CD4-positive, alpha-beta T cell (primary cell): ENCODE measurements around the gene SLC20A1. TPM values are rescaled to one million over a fixed set of nuclear protein-coding genes. Genes with fewer than 3 reads are reported as not detected.

Source experiments
- ATAC-seq: fragments of 200-7000 bp; cut with Tn5 transposase; one replicate; pipeline ENCODE4 v1.10.0; 2022; ENCODE audit warnings: mild to moderate bottlenecking; ENCODE audit not compliant: poor library complexity
- CTCF ChIA-PET: fragments of 350-600 bp; sonication (Branson Sonifier 250); formaldehyde crosslinking; loops from one replicate; lab custom pipeline; 2021; ENCODE audit warnings: antibody characterized with exemption, inconsistent platforms; lab: Charles Lee
- POLR2A ChIA-PET: fragments of 350-600 bp; sonication (Branson Sonifier 250); formaldehyde crosslinking; loops from one replicate; lab custom pipeline; 2021; ENCODE audit warnings: antibody characterized with exemption, inconsistent platforms; lab: Charles Lee
- DNase-seq, 14 experiments: peaks; one replicate each; pipeline ENCODE4 v3.0.0-alpha.2; 2013 to 2020; ENCODE audit warnings: mixed read lengths in 2 of 14
- H3K27ac ChIP-seq, 2 donors: one replicate each; pipeline versions ENCODE4 v1.5.1 to v1.7.0; 2013; ENCODE audit warnings: low read length in 2 of 2, low read depth in 1 of 2, mild to moderate bottlenecking in 1 of 2
- H3K27me3 ChIP-seq, 2 experiments: 1 replicate in 1 of 2; 2 replicates in 1 of 2; pipeline versions ENCODE4 v1.6.1 to v1.7.0; 2013; ENCODE audit warnings: low read length in 2 of 2, control low read depth in 1 of 2, mild to moderate bottlenecking in 1 of 2, moderate library complexity in 1 of 2; ENCODE audit not compliant: insufficient read depth in 2 of 2, control insufficient read depth in 1 of 2
- H3K36me3 ChIP-seq: one replicate; pipeline ENCODE4 v1.6.1; 2013; ENCODE audit warnings: low read length, control low read depth; ENCODE audit not compliant: insufficient read depth
- H3K4me1 ChIP-seq: one replicate; pipeline ENCODE4 v1.6.1; 2013; ENCODE audit warnings: low read length, control low read depth; ENCODE audit not compliant: insufficient read depth
- H3K4me3 ChIP-seq: one replicate; pipeline ENCODE4 v1.5.1; 2013; ENCODE audit warnings: mild to moderate bottlenecking, low read length, moderate library complexity
- H3K9me3 ChIP-seq, 2 experiments: 1 replicate in 1 of 2; 2 replicates in 1 of 2; pipeline versions ENCODE4 v1.6.1 to v1.7.0; 2013; ENCODE audit warnings: low read length in 2 of 2, mild to moderate bottlenecking in 2 of 2, control low read depth in 1 of 2, moderate library complexity in 1 of 2; ENCODE audit not compliant: control insufficient read depth in 1 of 2, insufficient read depth in 1 of 2
- H3K27ac Mint-ChIP-seq: one replicate; pipeline ENCODE4 v1.8.0; 2020; ENCODE audit warnings: mixed read lengths
- H3K27me3 Mint-ChIP-seq: one replicate; pipeline ENCODE4 v1.8.0; 2021; ENCODE audit warnings: mixed read lengths
- H3K36me3 Mint-ChIP-seq: one replicate; pipeline ENCODE4 v1.8.0; 2021; ENCODE audit warnings: low read depth, mixed read lengths
- H3K4me1 Mint-ChIP-seq: one replicate; pipeline ENCODE4 v1.8.0; 2021; ENCODE audit warnings: low read depth, mixed read lengths
- H3K4me3 Mint-ChIP-seq: one replicate; pipeline ENCODE4 v1.8.0; 2020; ENCODE audit warnings: mild to moderate bottlenecking, mixed read lengths
- H3K9me3 Mint-ChIP-seq: one replicate; pipeline ENCODE4 v1.8.0; 2020; ENCODE audit warnings: mixed read lengths
- intact Hi-C, 2 experiments: fragments of 100-400 bp; cut with DNase I in 1 of 2; cut with micrococcal nuclease in 1 of 2; formaldehyde crosslinking; loops; one replicate each; pipeline versions ENCODE4 v1.15.1 to v1.9.0; 2023 to 2025; cut with DNase I, micrococcal nuclease
- total RNA-seq, 174 experiments: library from RNA in 2 of 174; stranded (reverse) in 2 of 174; gene quantifications; one replicate each; pipeline ENCODE4 v1.2.3 and lab custom pipeline; 2021 to 2026
- TF ChIP-seq, protein P1 (sequence below): fragments of 200-600 bp; IDR thresholded peaks from one replicate; pipeline ENCODE4 v1.8.0; 2022; ENCODE audit warnings: antibody characterized with exemption, mild to moderate bottlenecking

SLC20A1 gene
- total RNA-seq, 2 experiments from 2014 or later: 130 to 139 TPM

DNA sequence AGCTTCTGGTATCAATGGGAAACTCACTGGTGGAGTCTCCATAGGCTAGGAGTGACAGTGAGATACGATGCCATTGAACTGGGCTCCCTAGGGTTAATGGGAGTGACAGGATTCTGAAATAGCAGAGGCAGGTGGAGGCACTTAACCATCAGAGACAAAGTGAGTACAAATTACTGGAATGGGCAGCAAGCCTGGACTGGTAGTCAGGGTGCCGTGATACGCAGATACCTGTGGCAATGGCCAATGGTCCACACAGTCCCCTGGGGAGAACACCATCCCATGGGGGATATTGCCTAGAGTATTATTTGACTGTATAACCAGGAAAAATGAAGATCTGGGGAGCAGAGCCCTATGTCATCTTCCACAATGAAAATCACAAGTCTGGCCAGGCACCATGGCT, 44.0 kb upstream of the SLC20A1 start:
- Mint-ChIP-seq H3K4me3 (no peak overlapping the region), H3K4me1 (peaks cover 5% of the 10 kb centered on the region), H3K27ac (no peak overlapping the region), H3K9me3 (no peaks in the 10 kb centered on the region), H3K36me3 (no peaks in the 10 kb centered on the region), H3K27me3 (no peaks in the 10 kb centered on the region)
- H3K27me3 ChIP-seq: no peaks in the 10 kb centered on the region
- H3K4me1 ChIP-seq: peaks cover 4% of the 10 kb centered on the region
- H3K36me3 ChIP-seq: no peaks in the 10 kb centered on the region
- DNase-seq (no peak), ATAC-seq (no peak)
- no peak overlapping the region for H3K4me3 ChIP-seq
- CTCF ChIA-PET: interaction anchor here (0.6 to 5.7 kb wide), 2 partner anchors 56 to 125 kb away, joined by 3 to 60 read pairs; no protein-coding TSS in a partner anchor
- intact Hi-C loops: loop anchor here in 1 of 2 experiments (2.0 kb wide), 1 partner anchor 25 kb away; no protein-coding TSS in a partner anchor
- TF ChIP-seq, protein P1, sequence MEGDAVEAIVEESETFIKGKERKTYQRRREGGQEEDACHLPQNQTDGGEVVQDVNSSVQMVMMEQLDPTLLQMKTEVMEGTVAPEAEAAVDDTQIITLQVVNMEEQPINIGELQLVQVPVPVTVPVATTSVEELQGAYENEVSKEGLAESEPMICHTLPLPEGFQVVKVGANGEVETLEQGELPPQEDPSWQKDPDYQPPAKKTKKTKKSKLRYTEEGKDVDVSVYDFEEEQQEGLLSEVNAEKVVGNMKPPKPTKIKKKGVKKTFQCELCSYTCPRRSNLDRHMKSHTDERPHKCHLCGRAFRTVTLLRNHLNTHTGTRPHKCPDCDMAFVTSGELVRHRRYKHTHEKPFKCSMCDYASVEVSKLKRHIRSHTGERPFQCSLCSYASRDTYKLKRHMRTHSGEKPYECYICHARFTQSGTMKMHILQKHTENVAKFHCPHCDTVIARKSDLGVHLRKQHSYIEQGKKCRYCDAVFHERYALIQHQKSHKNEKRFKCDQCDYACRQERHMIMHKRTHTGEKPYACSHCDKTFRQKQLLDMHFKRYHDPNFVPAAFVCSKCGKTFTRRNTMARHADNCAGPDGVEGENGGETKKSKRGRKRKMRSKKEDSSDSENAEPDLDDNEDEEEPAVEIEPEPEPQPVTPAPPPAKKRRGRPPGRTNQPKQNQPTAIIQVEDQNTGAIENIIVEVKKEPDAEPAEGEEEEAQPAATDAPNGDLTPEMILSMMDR: no peak
- POLR2A ChIA-PET: no interaction called here
- H3K27ac ChIP-seq: no peak overlapping the region
- no peaks in the 10 kb centered on the region for H3K9me3 ChIP-seq

DNA sequence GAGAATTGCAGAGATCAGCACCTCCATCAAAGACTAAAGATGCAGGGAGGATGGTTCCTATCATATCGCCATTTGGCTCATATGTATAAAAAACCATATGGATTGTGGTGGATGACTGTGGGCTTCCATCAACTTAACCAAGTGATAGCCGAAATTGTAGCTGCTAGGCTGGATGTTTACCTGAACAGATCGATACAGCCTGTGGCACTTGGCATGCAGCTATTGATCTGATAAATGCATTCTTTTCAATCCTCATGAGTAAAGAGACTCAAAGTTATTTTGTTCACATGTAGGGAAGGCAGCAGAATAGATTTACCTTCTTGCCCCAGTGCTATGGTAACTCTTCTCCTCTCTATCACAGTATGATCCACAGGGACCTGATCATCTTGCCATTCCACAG, 42.8 kb upstream of the SLC20A1 start:
- Histone ChIP-seq H3K27ac (no peak overlapping the region), H3K27me3 (no peaks in the 10 kb centered on the region), H3K36me3 (no peaks in the 10 kb centered on the region), H3K4me1 (peaks cover 4% of the 10 kb centered on the region), H3K4me3 (no peak overlapping the region), H3K9me3 (no peaks in the 10 kb centered on the region)
- Mint-ChIP-seq H3K27ac (no peak overlapping the region), H3K4me3 (no peak overlapping the region), H3K4me1 (peaks cover 5% of the 10 kb centered on the region), H3K9me3 (no peaks in the 10 kb centered on the region), H3K36me3 (no peaks in the 10 kb centered on the region), H3K27me3 (no peaks in the 10 kb centered on the region)
- ChIA-PET CTCF (interaction anchor here (5.7 kb wide), 1 partner anchor 124 kb away, joined by 60 read pairs; no protein-coding TSS in a partner anchor), POLR2A (interaction anchor here (0.6 kb wide), 1 partner anchor 28 kb away, joined by 4 read pairs; no protein-coding TSS in a partner anchor)
- TF ChIP-seq, protein P1: no peak
- intact Hi-C loops: no loop called here
- no peak for ATAC-seq
- DNase-seq: no peak

DNA sequence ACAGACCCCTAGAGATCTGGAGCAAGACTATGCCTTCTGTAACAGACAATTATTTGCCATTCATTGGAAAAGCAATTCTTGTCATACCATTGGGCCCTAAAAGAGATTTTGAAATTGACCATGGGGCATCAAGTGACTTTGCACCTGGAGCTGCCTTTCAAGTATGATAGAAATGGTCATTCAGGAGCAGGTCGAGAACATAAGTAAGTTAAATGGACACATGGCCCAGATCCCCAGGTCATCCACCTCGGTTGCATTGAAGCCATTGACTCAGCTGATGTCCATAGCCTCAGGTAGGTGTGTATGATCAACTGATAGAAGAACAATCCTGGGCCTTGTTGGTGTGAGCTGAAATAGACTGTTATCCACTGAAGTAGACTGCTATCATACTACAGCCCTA, 42.0 kb upstream of the SLC20A1 start:
- Histone ChIP-seq H3K27me3 (no peaks in the 10 kb centered on the region), H3K4me1 (peaks cover 4% of the 10 kb centered on the region), H3K9me3 (no peaks in the 10 kb centered on the region), H3K4me3 (no peak overlapping the region), H3K36me3 (no peaks in the 10 kb centered on the region), H3K27ac (no peak overlapping the region)
- Mint-ChIP-seq H3K9me3 (no peaks in the 10 kb centered on the region), H3K36me3 (no peaks in the 10 kb centered on the region), H3K4me3 (no peak overlapping the region), H3K27ac (no peak overlapping the region), H3K4me1 (peaks cover 5% of the 10 kb centered on the region), H3K27me3 (no peaks in the 10 kb centered on the region)
- TF ChIP-seq, protein P1: no peak
- DNase-seq (no peak), ATAC-seq (no peak)
- CTCF ChIA-PET: interaction anchor here (5.7 kb wide), 1 partner anchor 123 kb away, joined by 60 read pairs; no protein-coding TSS in a partner anchor
- intact Hi-C loops: no loop called here
- POLR2A ChIA-PET: no interaction called here
